ENCODE data around the gene HMG20B. TPM values are rescaled to one million over a fixed set of nuclear protein-coding genes. Genes with fewer than 3 reads are reported as not detected.
A peak's percentile ranks its signal among the peaks of the same experiment; 100 is the strongest.

HMG20B gene
- total RNA-seq, 1 experiment from 2014 or later = 121 TPM

- H3K4me3 Mint-ChIP-seq = peak overlapping the region; percentile 71
- CTCF ChIA-PET = interaction anchor here (0.5 to 6.5 kb wide), 13 partner anchors 8 to 1797 kb away, joined by 3 to 115 read pairs (median 4); partner anchors contain the start of gene GIPC3
- TF ChIP-seq SP1 (CRISPR knock-in tag; conservative IDR thresholded peaks at IDR 0.05) (peak; percentile 96), ZNF512 (CRISPR knock-in tag; IDR thresholded peaks at IDR 0.05; ENCODE audit: borderline replicate concordance) (no peak)
- H3K27ac Mint-ChIP-seq = peak overlapping the region; percentile 87
- H3K4me1 Mint-ChIP-seq = peaks cover 21% of the 10 kb centered on the region
- H3K9me3 Mint-ChIP-seq = no peaks in the 10 kb centered on the region
- H3K36me3 Mint-ChIP-seq = peaks cover 8% of the 10 kb centered on the region
- DNase-seq (ENCODE audit: low spot score) (peak; percentile 100), ATAC-seq (peak; percentile 49)
- H3K27me3 Mint-ChIP-seq (ENCODE audit: low read depth) = no peaks in the 10 kb centered on the region
- POLR2A ChIA-PET = interaction anchor here (0.8 to 1.4 kb wide), 3 partner anchors 18 to 189 kb away, joined by 3 to 4 read pairs (median 4); partner anchors contain the start of gene MRPL54
Observed at GRCh38 chr19:3573858-3574637, 1.3 kb downstream of the HMG20B start.

GRCh38 chr19:3575260-3575741, 2.6 kb downstream of the HMG20B start:
- ATAC-seq (no peak), DNase-seq (ENCODE audit: low spot score) (peak; percentile 76)
- TF ChIP-seq TEAD4 (CRISPR knock-in tag; IDR thresholded peaks at IDR 0.05) (no peak), GTF2I (CRISPR knock-in tag; conservative IDR thresholded peaks at IDR 0.05) (peak; percentile 94), E2F1 (CRISPR knock-in tag; IDR thresholded peaks at IDR 0.05) (no peak), ZNF121 (CRISPR knock-in tag; IDR thresholded peaks at IDR 0.05) (0 out of 2 replicates have a peak, but pooled peaks have one; percentile 61), ZNF423 (CRISPR knock-in tag; IDR thresholded peaks at IDR 0.05) (no peak), AR (CRISPR knock-in tag; IDR thresholded peaks at IDR 0.05) (no peak), CREM (CRISPR knock-in tag; IDR thresholded peaks at IDR 0.05) (no peak), ZNF232 (CRISPR knock-in tag; IDR thresholded peaks at IDR 0.05) (no peak), ZNF317 (CRISPR knock-in tag; IDR thresholded peaks at IDR 0.05; ENCODE audit: borderline replicate concordance, low read depth) (no peak), SOX15 (CRISPR knock-in tag; IDR thresholded peaks at IDR 0.05) (no peak), ERG (CRISPR knock-in tag; IDR thresholded peaks at IDR 0.05) (no peak), RORB (CRISPR knock-in tag; IDR thresholded peaks at IDR 0.05) (no peak), CBFB (CRISPR knock-in tag; IDR thresholded peaks at IDR 0.05; ENCODE audit: low read depth) (no peak), CTCF (IDR thresholded peaks at IDR 0.05) (peak; percentile 37; the same call in 1 of the 2 replicates)
- CTCF ChIA-PET = interaction anchor here (0.6 to 6.5 kb wide), 21 partner anchors 10 to 305 kb away, joined by 3 to 115 read pairs (median 4); partner anchors contain the start of genes FZR1, GIPC3 and TEKTIP1
- Mint-ChIP-seq H3K36me3 (peaks cover 8% of the 10 kb centered on the region), H3K4me1 (peaks cover 21% of the 10 kb centered on the region), H3K27me3 (ENCODE audit: low read depth) (peaks cover 10% of the 10 kb centered on the region), H3K4me3 (peak overlapping the region; percentile 62), H3K9me3 (no peaks in the 10 kb centered on the region), H3K27ac (peak overlapping the region; percentile 68; the same call in 1 of the 2 replicates)
- POLR2A ChIA-PET = interaction anchor here (0.8 kb wide), 1 partner anchor 20 kb away, joined by 3 read pairs; no protein-coding TSS in a partner anchor

Data from WTC11 (cell line).